ENCODE measurements around the gene PNKP.
A peak's percentile ranks its signal among the peaks of the same experiment; 100 is the strongest.

PNKP gene

GRCh38 chr19:49875177-49875576, 7.8 kb upstream of the PNKP start:
- peak overlapping the region; percentile 65 for H3K4me3 ChIP-seq (ENCODE audit: low read depth, low read length)
- no peak for DNase-seq (ENCODE audit: low read depth)
- TF ChIP-seq CTCF (IDR thresholded peaks at IDR 0.05; ENCODE audit: insufficient read depth, low read depth, low read length, missing control alignments): no peak

- no peak for DNase-seq (ENCODE audit: low read depth)
- no peak for TF ChIP-seq CTCF (IDR thresholded peaks at IDR 0.05; ENCODE audit: insufficient read depth, low read depth, low read length, missing control alignments)
- no peak overlapping the region for H3K4me3 ChIP-seq (ENCODE audit: low read depth, low read length)
Measured at GRCh38 chr19:49874503-49875157, 7.3 kb upstream of the PNKP start.

GRCh38 chr19:49873834-49874233, 6.5 kb upstream of the PNKP start:
- DNase-seq (ENCODE audit: low read depth): no peak
- no peak for TF ChIP-seq CTCF (IDR thresholded peaks at IDR 0.05; ENCODE audit: insufficient read depth, low read depth, low read length, missing control alignments)
- H3K4me3 ChIP-seq (ENCODE audit: low read depth, low read length): no peak overlapping the region

GRCh38 chr19:49873129-49873521, 5.7 kb upstream of the PNKP start:
- no peak for DNase-seq (ENCODE audit: low read depth)
- no peak overlapping the region for H3K4me3 ChIP-seq (ENCODE audit: low read depth, low read length)
- TF ChIP-seq CTCF (IDR thresholded peaks at IDR 0.05; ENCODE audit: insufficient read depth, low read depth, low read length, missing control alignments): no peak

- no peak for DNase-seq (ENCODE audit: low read depth)
- TF ChIP-seq CTCF (IDR thresholded peaks at IDR 0.05; ENCODE audit: insufficient read depth, low read depth, low read length, missing control alignments): no peak
- no peak overlapping the region for H3K4me3 ChIP-seq (ENCODE audit: low read depth, low read length)
Measured at GRCh38 chr19:49872245-49873128, 5.1 kb upstream of the PNKP start.

GRCh38 chr19:49871349-49871985, 4.1 kb upstream of the PNKP start:
- DNase-seq (ENCODE audit: low read depth): no peak
- no peak overlapping the region for H3K4me3 ChIP-seq (ENCODE audit: low read depth, low read length)
- TF ChIP-seq CTCF (IDR thresholded peaks at IDR 0.05; ENCODE audit: insufficient read depth, low read depth, low read length, missing control alignments): no peak

All from GM12865 (cell line).